ENCODE data around the gene SLC8B1.

GRCh38 chr12:113359939-113360748, 25.2 kb upstream of the SLC8B1 start:
- TF ChIP-seq, protein P1, sequence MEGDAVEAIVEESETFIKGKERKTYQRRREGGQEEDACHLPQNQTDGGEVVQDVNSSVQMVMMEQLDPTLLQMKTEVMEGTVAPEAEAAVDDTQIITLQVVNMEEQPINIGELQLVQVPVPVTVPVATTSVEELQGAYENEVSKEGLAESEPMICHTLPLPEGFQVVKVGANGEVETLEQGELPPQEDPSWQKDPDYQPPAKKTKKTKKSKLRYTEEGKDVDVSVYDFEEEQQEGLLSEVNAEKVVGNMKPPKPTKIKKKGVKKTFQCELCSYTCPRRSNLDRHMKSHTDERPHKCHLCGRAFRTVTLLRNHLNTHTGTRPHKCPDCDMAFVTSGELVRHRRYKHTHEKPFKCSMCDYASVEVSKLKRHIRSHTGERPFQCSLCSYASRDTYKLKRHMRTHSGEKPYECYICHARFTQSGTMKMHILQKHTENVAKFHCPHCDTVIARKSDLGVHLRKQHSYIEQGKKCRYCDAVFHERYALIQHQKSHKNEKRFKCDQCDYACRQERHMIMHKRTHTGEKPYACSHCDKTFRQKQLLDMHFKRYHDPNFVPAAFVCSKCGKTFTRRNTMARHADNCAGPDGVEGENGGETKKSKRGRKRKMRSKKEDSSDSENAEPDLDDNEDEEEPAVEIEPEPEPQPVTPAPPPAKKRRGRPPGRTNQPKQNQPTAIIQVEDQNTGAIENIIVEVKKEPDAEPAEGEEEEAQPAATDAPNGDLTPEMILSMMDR (IDR thresholded peaks at IDR 0.05): no peak
- no peak for TF ChIP-seq POLR2A (IDR thresholded peaks at IDR 0.05)
- no peak for TF ChIP-seq POLR2AphosphoS5 (IDR thresholded peaks at IDR 0.05)
- TF ChIP-seq EP300 (IDR thresholded peaks at IDR 0.05): no peak
